Liver (tissue), 3 donors: ENCODE measurements around the gene GPATCH3.

Source experiments
- RAD21 ChIP-seq, 2 donors: IDR thresholded peaks; 2 replicates each; pipeline ENCODE4 v1.6.1; 2016; ENCODE audit warnings: antibody characterized with exemption in 2 of 2, mild to moderate bottlenecking in 2 of 2
- TAF1 ChIP-seq: conservative IDR thresholded peaks from 2 replicates; pipeline ENCODE4 v1.6.1; 2016; ENCODE audit warnings: antibody characterized with exemption, mild to moderate bottlenecking
- YY1 ChIP-seq: IDR thresholded peaks from 2 replicates; pipeline ENCODE4 v1.6.1; 2016; ENCODE audit warnings: antibody characterized with exemption, mild to moderate bottlenecking
- TF ChIP-seq, protein P1 (sequence below): fragments of 150-350 bp; IDR thresholded peaks from 2 replicates; pipeline ENCODE4 v1.5.1; 2017; ENCODE audit warnings: improper control_type of control experiment, low read depth, low read length; ENCODE audit not compliant: missing input control
- TF ChIP-seq, protein P2 (sequence below): IDR thresholded peaks from 2 replicates; pipeline ENCODE4 v1.6.1; 2016; ENCODE audit warnings: antibody characterized with exemption
- donor health status: healthy.
- donor health status: healthy.

DNA sequence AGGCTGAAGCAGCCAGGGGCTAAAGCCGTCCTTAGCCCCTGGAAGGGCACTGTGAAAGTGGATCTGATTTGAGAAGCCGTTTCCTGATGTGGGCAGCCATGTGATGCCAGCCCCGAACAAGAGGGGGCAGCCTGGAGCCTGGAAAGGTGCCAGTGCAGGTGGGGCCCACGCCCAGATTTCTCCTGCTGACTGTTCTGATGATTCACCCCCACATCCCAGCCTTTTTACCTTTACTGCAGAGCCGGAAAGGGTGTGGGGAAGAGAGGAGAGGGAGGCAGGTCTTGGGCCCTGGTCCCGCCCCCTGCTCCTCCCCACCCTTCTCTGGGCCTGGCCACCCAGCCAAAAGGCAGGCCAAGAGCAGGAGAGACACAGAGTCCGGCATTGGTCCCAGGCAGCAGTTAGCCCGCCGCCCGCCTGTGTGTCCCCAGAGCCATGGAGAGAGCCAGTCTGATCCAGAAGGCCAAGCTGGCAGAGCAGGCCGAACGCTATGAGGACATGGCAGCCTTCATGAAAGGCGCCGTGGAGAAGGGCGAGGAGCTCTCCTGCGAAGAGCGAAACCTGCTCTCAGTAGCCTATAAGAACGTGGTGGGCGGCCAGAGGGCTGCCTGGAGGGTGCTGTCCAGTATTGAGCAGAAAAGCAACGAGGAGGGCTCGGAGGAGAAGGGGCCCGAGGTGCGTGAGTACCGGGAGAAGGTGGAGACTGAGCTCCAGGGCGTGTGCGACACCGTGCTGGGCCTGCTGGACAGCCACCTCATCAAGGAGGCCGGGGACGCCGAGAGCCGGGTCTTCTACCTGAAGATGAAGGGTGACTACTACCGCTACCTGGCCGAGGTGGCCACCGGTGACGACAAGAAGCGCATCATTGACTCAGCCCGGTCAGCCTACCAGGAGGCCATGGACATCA is 37.2 kb downstream of the GPATCH3 start, which contains the start of gene SFN:
- TF ChIP-seq, protein P1, sequence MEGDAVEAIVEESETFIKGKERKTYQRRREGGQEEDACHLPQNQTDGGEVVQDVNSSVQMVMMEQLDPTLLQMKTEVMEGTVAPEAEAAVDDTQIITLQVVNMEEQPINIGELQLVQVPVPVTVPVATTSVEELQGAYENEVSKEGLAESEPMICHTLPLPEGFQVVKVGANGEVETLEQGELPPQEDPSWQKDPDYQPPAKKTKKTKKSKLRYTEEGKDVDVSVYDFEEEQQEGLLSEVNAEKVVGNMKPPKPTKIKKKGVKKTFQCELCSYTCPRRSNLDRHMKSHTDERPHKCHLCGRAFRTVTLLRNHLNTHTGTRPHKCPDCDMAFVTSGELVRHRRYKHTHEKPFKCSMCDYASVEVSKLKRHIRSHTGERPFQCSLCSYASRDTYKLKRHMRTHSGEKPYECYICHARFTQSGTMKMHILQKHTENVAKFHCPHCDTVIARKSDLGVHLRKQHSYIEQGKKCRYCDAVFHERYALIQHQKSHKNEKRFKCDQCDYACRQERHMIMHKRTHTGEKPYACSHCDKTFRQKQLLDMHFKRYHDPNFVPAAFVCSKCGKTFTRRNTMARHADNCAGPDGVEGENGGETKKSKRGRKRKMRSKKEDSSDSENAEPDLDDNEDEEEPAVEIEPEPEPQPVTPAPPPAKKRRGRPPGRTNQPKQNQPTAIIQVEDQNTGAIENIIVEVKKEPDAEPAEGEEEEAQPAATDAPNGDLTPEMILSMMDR: no peak
- TF ChIP-seq RAD21 (IDR thresholded peaks at IDR 0.05) (no peak), YY1 (no peak), TAF1 (no peak)
- TF ChIP-seq, protein P2, sequence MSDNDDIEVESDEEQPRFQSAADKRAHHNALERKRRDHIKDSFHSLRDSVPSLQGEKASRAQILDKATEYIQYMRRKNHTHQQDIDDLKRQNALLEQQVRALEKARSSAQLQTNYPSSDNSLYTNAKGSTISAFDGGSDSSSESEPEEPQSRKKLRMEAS: no peak
